A549 (cell line): Measurements from ENCODE around the gene MYLK4. TPM values are rescaled to one million over a fixed set of nuclear protein-coding genes. Genes with fewer than 3 reads are reported as not detected.

ENCODE experiments used
- ATAC-seq, 2 experiments: fragments of 200-7000 bp in 1 of 2; fragments of >200 bp in 1 of 2; cut with Nextera tagmentation in 1 of 2; cut with Tn5 transposase in 1 of 2; 3 replicates each; pipeline versions ENCODE4 v1.8.0 to v1.9.1; 2018 to 2020; ENCODE audit warnings: mild to moderate bottlenecking in 1 of 2, moderate library complexity in 1 of 2
- CTCF ChIA-PET: fragments of 300-600 bp; sonication (Branson Sonifier 250); formaldehyde crosslinking; extraction: SDS; loops from one replicate; lab custom pipeline; 2021; ENCODE audit warnings: antibody characterized with exemption, inconsistent platforms; lab: Yijun Ruan, JAX
- POLR2A ChIA-PET: fragments of 350-600 bp; formaldehyde crosslinking; extraction: SDS; loops from one replicate; lab custom pipeline; 2021; ENCODE audit warnings: antibody characterized with exemption, inconsistent platforms; lab: Yijun Ruan, JAX
- DNase-seq, 2 experiments: peaks; one replicate each; pipeline versions ENCODE4 v3.0.0 to v3.0.0-alpha.2; 2011 to 2016; ENCODE audit warnings: low read depth in 1 of 2, low spot score in 1 of 2
- FAIRE-seq: peaks from 2 replicates; lab custom pipeline; 2011; peaks lifted over from hg19 to GRCh38; lab: Jason Lieb, UNC
- H3K27ac ChIP-seq, 2 experiments: fragments of >200 bp; sonication (Bioruptor Twin); formaldehyde crosslinking; 3 replicates each; pipeline ENCODE4 v1.5.1; 2016 to 2017
- H3K4me1 ChIP-seq: fragments of >200 bp; sonication (Bioruptor Twin); formaldehyde crosslinking; 3 replicates; pipeline ENCODE4 v1.6.1; 2016
- H3K4me2 ChIP-seq: fragments of >200 bp; sonication (Bioruptor Twin); formaldehyde crosslinking; 3 replicates; pipeline ENCODE4 v1.6.1; 2016
- H3K4me3 ChIP-seq: fragments of >200 bp; sonication (Bioruptor Twin); formaldehyde crosslinking; 3 replicates; pipeline ENCODE4 v1.5.1; 2016
- H3K9me3 ChIP-seq: fragments of >200 bp; sonication (Bioruptor Twin); formaldehyde crosslinking; 3 replicates; pipeline ENCODE4 v1.6.1; 2016
- ATOH8 ChIP-seq: fragments of 250-450 bp; sonication (Bioruptor Pico); IDR thresholded peaks from 2 replicates; pipeline ENCODE4 v1.5.0; 2020; ENCODE audit warnings: low read depth, mild to moderate bottlenecking, moderate library complexity
- BCL3 ChIP-seq: fragments of >200 bp; sonication (Bioruptor Twin); formaldehyde crosslinking; IDR thresholded peaks from 3 replicates; pipeline ENCODE4 v1.6.1; 2016
- BHLHE40 ChIP-seq: IDR thresholded peaks from 2 replicates; pipeline ENCODE4 v1.6.1; 2012; ENCODE audit warnings: low read depth, low read length, inconsistent platforms
- CBX8 ChIP-seq: fragments of 200-600 bp; sonication (generic); IDR thresholded peaks from 2 replicates; pipeline ENCODE4 v1.6.1; 2016
- CEBPB ChIP-seq, 2 experiments: fragments of >200 bp in 1 of 2; sonication (Bioruptor Twin) in 1 of 2; formaldehyde crosslinking in 1 of 2; IDR thresholded peaks; 2 replicates each; pipeline ENCODE4 v1.6.1; 2012 to 2016
- CHD2 ChIP-seq: fragments of 150-350 bp; IDR thresholded peaks from 2 replicates; pipeline ENCODE4 v1.6.1; 2014; ENCODE audit warnings: low read length; ENCODE audit not compliant: partially characterized antibody
- CHD4 ChIP-seq: fragments of 200-600 bp; sonication (generic); IDR thresholded peaks from 2 replicates; pipeline ENCODE4 v1.6.1; 2016; ENCODE audit warnings: antibody characterized with exemption, mild to moderate bottlenecking, borderline replicate concordance
- CTCF ChIP-seq: fragments of >200 bp; sonication (Bioruptor Twin); formaldehyde crosslinking; IDR thresholded peaks from 3 replicates; pipeline ENCODE4 v1.5.1; 2016
- E2F6 ChIP-seq: IDR thresholded peaks from 2 replicates; pipeline ENCODE4 v1.6.1; 2012; ENCODE audit warnings: low read depth, borderline replicate concordance
- EHF ChIP-seq: fragments of 250-450 bp; sonication (Bioruptor Pico); IDR thresholded peaks from 2 replicates; pipeline ENCODE4 v1.5.0; 2020; ENCODE audit warnings: mild to moderate bottlenecking
- EHMT2 ChIP-seq: fragments of 200-600 bp; sonication (generic); IDR thresholded peaks from 2 replicates; pipeline ENCODE4 v1.6.1; 2016; ENCODE audit warnings: antibody characterized with exemption, low read depth, mild to moderate bottlenecking, moderate library complexity
- ELK1 ChIP-seq: fragments of 150-350 bp; IDR thresholded peaks from 2 replicates; pipeline ENCODE4 v1.6.1; 2014; ENCODE audit warnings: low read depth, mild to moderate bottlenecking, low read length
- ESRRA ChIP-seq: fragments of 150-350 bp; IDR thresholded peaks from 2 replicates; pipeline ENCODE4 v1.6.1; 2014; ENCODE audit warnings: mild to moderate bottlenecking, low read length, borderline replicate concordance
- FOSL2 ChIP-seq, 2 experiments: fragments of 450-650 bp in 1 of 2; fragments of >200 bp in 1 of 2; sonication (Bioruptor Twin) in 1 of 2; formaldehyde crosslinking; IDR thresholded peaks; 2 replicates each; pipeline versions ENCODE4 v1.5.0 to v1.6.1; 2016 to 2020; ENCODE audit warnings: mild to moderate bottlenecking in 1 of 2, moderate library complexity in 1 of 2
- FOXS1 ChIP-seq: fragments of 250-450 bp; sonication (Bioruptor Pico); IDR thresholded peaks from 2 replicates; pipeline ENCODE4 v1.5.0; 2020; ENCODE audit warnings: mild to moderate bottlenecking, moderate library complexity
- GATA3 ChIP-seq: IDR thresholded peaks from 2 replicates; pipeline ENCODE4 v1.6.1; 2012; ENCODE audit warnings: borderline replicate concordance
- HDAC2 ChIP-seq: fragments of 200-600 bp; sonication (generic); IDR thresholded peaks from 2 replicates; pipeline ENCODE4 v1.6.1; 2016
- HEYL ChIP-seq: fragments of 250-450 bp; sonication (Bioruptor Pico); IDR thresholded peaks from 2 replicates; pipeline ENCODE4 v1.8.0; 2021; ENCODE audit warnings: mild to moderate bottlenecking, moderate library complexity
- HOXB5 ChIP-seq: fragments of 250-450 bp; sonication (Bioruptor Pico); IDR thresholded peaks from 2 replicates; pipeline ENCODE4 v1.5.0; 2020; ENCODE audit warnings: mild to moderate bottlenecking, moderate library complexity
- JUNB ChIP-seq: fragments of >200 bp; sonication (Bioruptor Twin); formaldehyde crosslinking; IDR thresholded peaks from 2 replicates; pipeline ENCODE4 v1.6.1; 2016
- KDM1A ChIP-seq: fragments of 200-600 bp; sonication (generic); IDR thresholded peaks from 2 replicates; pipeline ENCODE4 v1.6.1; 2016; ENCODE audit warnings: low read depth, mild to moderate bottlenecking
- KDM5A ChIP-seq: fragments of 200-600 bp; sonication (generic); IDR thresholded peaks from 2 replicates; pipeline ENCODE4 v1.6.1; 2016; ENCODE audit warnings: antibody characterized with exemption, mild to moderate bottlenecking
- MAFK ChIP-seq: fragments of 450-650 bp; IDR thresholded peaks from 2 replicates; pipeline ENCODE4 v1.6.1; 2014; ENCODE audit not compliant: partially characterized antibody
- MAZ ChIP-seq: fragments of 150-350 bp; IDR thresholded peaks from 2 replicates; pipeline ENCODE4 v1.6.1; 2014; ENCODE audit warnings: antibody characterized with exemption, low read depth, low read length, borderline replicate concordance
- MYC ChIP-seq: IDR thresholded peaks from 2 replicates; pipeline ENCODE4 v1.6.1; 2012; ENCODE audit warnings: mild to moderate bottlenecking, inconsistent platforms, low read length, improper control_type of control experiment, borderline replicate concordance
- PHF8 ChIP-seq: fragments of 200-600 bp; sonication (generic); IDR thresholded peaks from 2 replicates; pipeline ENCODE4 v1.6.1; 2016; ENCODE audit warnings: low read depth, mild to moderate bottlenecking, antibody characterized with exemption, moderate library complexity, borderline replicate concordance
- POLR2A ChIP-seq: IDR thresholded peaks from 2 replicates; pipeline ENCODE4 v1.6.1; 2012; ENCODE audit warnings: mild to moderate bottlenecking, low read length
- SMC3 ChIP-seq: fragments of >200 bp; sonication (Bioruptor Twin); formaldehyde crosslinking; IDR thresholded peaks from 3 replicates; pipeline ENCODE4 v1.6.1; 2018; ENCODE audit warnings: inconsistent platforms
- SREBF2 ChIP-seq: fragments of 450-650 bp; IDR thresholded peaks from 2 replicates; pipeline ENCODE4 v1.6.1; 2014; ENCODE audit warnings: mild to moderate bottlenecking, moderate library complexity
- TP53 ChIP-seq: fragments of 250-450 bp; sonication (Bioruptor Pico); IDR thresholded peaks from 2 replicates; pipeline ENCODE4 v1.5.0; 2021; ENCODE audit warnings: mild to moderate bottlenecking, moderate library complexity
- USF2 ChIP-seq: fragments of 450-650 bp; IDR thresholded peaks from 2 replicates; pipeline ENCODE4 v1.6.1; 2014; ENCODE audit warnings: antibody characterized with exemption
- ZC3H11A ChIP-seq: fragments of 450-650 bp; IDR thresholded peaks from 2 replicates; pipeline ENCODE4 v1.6.1; 2014; ENCODE audit warnings: antibody characterized with exemption, mild to moderate bottlenecking
- ZNF302 ChIP-seq: fragments of 250-450 bp; sonication (Bioruptor Pico); IDR thresholded peaks from 2 replicates; pipeline ENCODE4 v1.9.0; 2021; ENCODE audit warnings: inconsistent platforms, mild to moderate bottlenecking, moderate library complexity
- WGBS: methylation state at CpG from one replicate; pipeline ENCODE4 v1.1.6; 2017; ENCODE audit errors: missing lambda C conversion rate; 5-methylcytosine and 5-hydroxymethylcytosine counted together
- polyA plus RNA-seq, 4 experiments: library from polyadenylated mRNA; depleted of rRNA in 3 of 4; stranded (reverse); fragments of >200 nt; fragmentation: RNase III in 1 of 4; extraction: RNeasy Plus Mini Kit Qiagen cat#74134 plus additional on column Dnase treatment in 1 of 4; gene quantifications; 2 replicates in 3 of 4; 3 replicates in 1 of 4; pipeline ENCODE4 v1.2.3, GENCODE V29; 2011 to 2017

MYLK4 gene
- polyA plus RNA-seq, 2 of the 4 experiments (the other 2 are of a cell fraction) = 0.14 to 0.21 TPM

GRCh38 chr6:2622671-2623070 is 128.1 kb downstream of the MYLK4 start:
- Histone ChIP-seq H3K27ac (no peak overlapping the region), H3K4me1 (peaks cover 4% of the 10 kb centered on the region; the same call in 1 of the 3 replicates), H3K9me3 (no peaks in the 10 kb centered on the region), H3K4me2 (no peak overlapping the region), H3K4me3 (no peak overlapping the region)
- no peak for FAIRE-seq
- no peak for DNase-seq
- WGBS = 90% methylated on average over 11 of the region's 11 CpGs
- ATAC-seq = no peak
- ChIA-PET POLR2A (no interaction called here), CTCF (interaction anchor here (1.1 kb wide), 1 partner anchor 12 kb away, joined by 3 read pairs; no protein-coding TSS in a partner anchor)
- TF ChIP-seq CTCF = no peak
- TF ChIP-seq FOXS1 (CRISPR knock-in tag) = no peak
- TF ChIP-seq USF2 = no peak
- TF ChIP-seq KDM1A = no peak
- no peak for TF ChIP-seq MAFK
- no peak for TF ChIP-seq SREBF2
- TF ChIP-seq HOXB5 = no peak
- TF ChIP-seq ATOH8 (CRISPR knock-in tag) = no peak
- no peak for TF ChIP-seq HDAC2
- no peak for TF ChIP-seq CHD4
- no peak for TF ChIP-seq FOSL2 (IDR thresholded peaks at IDR 0.05)
- TF ChIP-seq FOSL2 (CRISPR knock-in tag; IDR thresholded peaks at IDR 0.05) = no peak
- no peak for TF ChIP-seq SMC3
- TF ChIP-seq KDM5A = no peak
- TF ChIP-seq E2F6 = no peak
- TF ChIP-seq MAZ = no peak
- TF ChIP-seq HEYL = no peak
- no peak for TF ChIP-seq EHF (CRISPR knock-in tag)
- TF ChIP-seq POLR2A = no peak
- TF ChIP-seq ZC3H11A = no peak
- no peak for TF ChIP-seq TP53 (CRISPR knock-in tag)

- H3K27ac ChIP-seq = no peak overlapping the region
- no peak for FAIRE-seq
- no peak overlapping the region for H3K4me2 ChIP-seq
- CTCF ChIA-PET = interaction anchor here (1.2 to 2.5 kb wide), 3 partner anchors 10 to 15 kb away, joined by 3 to 6 read pairs (median 3); no protein-coding TSS in a partner anchor
- no peaks in the 10 kb centered on the region for H3K9me3 ChIP-seq
- TF ChIP-seq EHF (CRISPR knock-in tag) (no peak), KDM5A (no peak), BCL3 (no peak), MYC (no peak), ZNF302 (no peak), EHMT2 (no peak), KDM1A (no peak), CHD2 (no peak), CBX8 (no peak), GATA3 (no peak), SMC3 (no peak), ESRRA (no peak), BHLHE40 (no peak), USF2 (no peak), CEBPB (IDR thresholded peaks at IDR 0.05) (no peak), ELK1 (no peak), JUNB (no peak), PHF8 (no peak), ZC3H11A (no peak)
- DNase-seq = no peak
- H3K4me3 ChIP-seq = no peak overlapping the region
- WGBS = 82% methylated on average over 9 of the region's 9 CpGs
- no peak for ATAC-seq
- peaks cover 4% of the 10 kb centered on the region; the same call in 1 of the 3 replicates for H3K4me1 ChIP-seq
- POLR2A ChIA-PET = no interaction called here
Observed at GRCh38 chr6:2619651-2620050, 131.1 kb downstream of the MYLK4 start.
